ENCODE results near the gene SDC1. TPM values are rescaled to one million over a fixed set of nuclear protein-coding genes. Genes with fewer than 3 reads are reported as not detected.

Gene SDC1
- total RNA-seq, 1 donor from 2014 or later: 3.6 TPM

GRCh38 chr2:20227894-20228505 lies 3.1 kb upstream of the SDC1 start:
- no peaks in the 10 kb centered on the region for H3K36me3 Mint-ChIP-seq (ENCODE audit: low read depth, unreplicated experiment)

GRCh38 chr2:20226152-20226545 lies 1.2 kb upstream of the SDC1 start:
- peaks cover 5% of the 10 kb centered on the region for H3K4me1 Mint-ChIP-seq (ENCODE audit: unreplicated experiment)
- H3K27ac Mint-ChIP-seq (ENCODE audit: unreplicated experiment): no peak overlapping the region
- no peak overlapping the region for H3K4me3 Mint-ChIP-seq (ENCODE audit: unreplicated experiment)
- no peaks in the 10 kb centered on the region for H3K36me3 Mint-ChIP-seq (ENCODE audit: low read depth, unreplicated experiment)
- H3K27me3 Mint-ChIP-seq (ENCODE audit: unreplicated experiment): peaks cover 10% of the 10 kb centered on the region
- TF ChIP-seq CTCF (IDR thresholded peaks at IDR 0.05; ENCODE audit: unreplicated experiment): no peak
- DNase-seq (ENCODE audit: low spot score): no peak
- no peaks in the 10 kb centered on the region for H3K9me3 Mint-ChIP-seq (ENCODE audit: unreplicated experiment)

More at GRCh38 chr2:20227894-20228505, 3.1 kb upstream of the SDC1 start:
- Mint-ChIP-seq H3K4me3 (ENCODE audit: unreplicated experiment) (no peak overlapping the region), H3K27me3 (ENCODE audit: unreplicated experiment) (peaks cover 3% of the 10 kb centered on the region), H3K9me3 (ENCODE audit: unreplicated experiment) (no peaks in the 10 kb centered on the region), H3K27ac (ENCODE audit: unreplicated experiment) (no peak overlapping the region), H3K4me1 (ENCODE audit: unreplicated experiment) (peaks cover 10% of the 10 kb centered on the region)
- no peak for TF ChIP-seq CTCF (IDR thresholded peaks at IDR 0.05; ENCODE audit: unreplicated experiment)
- DNase-seq (ENCODE audit: low spot score): no peak

GRCh38 chr2:20225294-20226151 lies 593 bp upstream of the SDC1 start:
- Mint-ChIP-seq H3K27me3 (ENCODE audit: unreplicated experiment) (peaks cover 10% of the 10 kb centered on the region), H3K9me3 (ENCODE audit: unreplicated experiment) (no peaks in the 10 kb centered on the region), H3K4me3 (ENCODE audit: unreplicated experiment) (peak overlapping the region; percentile 69), H3K4me1 (ENCODE audit: unreplicated experiment) (no peaks in the 10 kb centered on the region), H3K27ac (ENCODE audit: unreplicated experiment) (no peak overlapping the region), H3K36me3 (ENCODE audit: low read depth, unreplicated experiment) (no peaks in the 10 kb centered on the region)
- peak; percentile 46 for DNase-seq (ENCODE audit: low spot score)
- TF ChIP-seq CTCF (IDR thresholded peaks at IDR 0.05; ENCODE audit: unreplicated experiment): no peak

- TF ChIP-seq CTCF (IDR thresholded peaks at IDR 0.05; ENCODE audit: unreplicated experiment): no peak
- Mint-ChIP-seq H3K27ac (ENCODE audit: unreplicated experiment) (no peak overlapping the region), H3K9me3 (ENCODE audit: unreplicated experiment) (no peaks in the 10 kb centered on the region), H3K27me3 (ENCODE audit: unreplicated experiment) (peaks cover 15% of the 10 kb centered on the region), H3K4me1 (ENCODE audit: unreplicated experiment) (no peaks in the 10 kb centered on the region), H3K36me3 (ENCODE audit: low read depth, unreplicated experiment) (no peaks in the 10 kb centered on the region), H3K4me3 (ENCODE audit: unreplicated experiment) (no peak overlapping the region)
- no peak for DNase-seq (ENCODE audit: low spot score)
Measured at GRCh38 chr2:20224164-20224715, 690 bp downstream of the SDC1 start.

All from endothelial cell (in vitro differentiated cells).